GM13977 (cell line): ENCODE data around the gene DSP.

Experiments
- DNase-seq: peaks from one replicate; pipeline ENCODE4 v3.0.0; 2012; ENCODE audit warnings: low spot score
- in situ Hi-C: fragments of 300-500 bp; cut with MboI; formaldehyde crosslinking; loops from one replicate; pipeline ENCODE4 v1.12.0; 2022; ENCODE audit warnings: low sequenced_read_pairs, low pct_unique_long_range_greater_than_20kb, mixed read lengths, inconsistent platforms; ENCODE audit not compliant: unreplicated experiment
- TF ChIP-seq, protein P1 (sequence below): IDR thresholded peaks from 2 replicates; pipeline ENCODE4 v1.5.1; 2012; ENCODE audit warnings: mild to moderate bottlenecking, control low read depth; ENCODE audit not compliant: insufficient read depth; ENCODE audit errors: extremely low read depth, missing control alignments

Gene DSP

GRCh38 chr6:7504041-7504440 lies 37.4 kb upstream of the DSP start:
- no peak for DNase-seq
- TF ChIP-seq, protein P1, sequence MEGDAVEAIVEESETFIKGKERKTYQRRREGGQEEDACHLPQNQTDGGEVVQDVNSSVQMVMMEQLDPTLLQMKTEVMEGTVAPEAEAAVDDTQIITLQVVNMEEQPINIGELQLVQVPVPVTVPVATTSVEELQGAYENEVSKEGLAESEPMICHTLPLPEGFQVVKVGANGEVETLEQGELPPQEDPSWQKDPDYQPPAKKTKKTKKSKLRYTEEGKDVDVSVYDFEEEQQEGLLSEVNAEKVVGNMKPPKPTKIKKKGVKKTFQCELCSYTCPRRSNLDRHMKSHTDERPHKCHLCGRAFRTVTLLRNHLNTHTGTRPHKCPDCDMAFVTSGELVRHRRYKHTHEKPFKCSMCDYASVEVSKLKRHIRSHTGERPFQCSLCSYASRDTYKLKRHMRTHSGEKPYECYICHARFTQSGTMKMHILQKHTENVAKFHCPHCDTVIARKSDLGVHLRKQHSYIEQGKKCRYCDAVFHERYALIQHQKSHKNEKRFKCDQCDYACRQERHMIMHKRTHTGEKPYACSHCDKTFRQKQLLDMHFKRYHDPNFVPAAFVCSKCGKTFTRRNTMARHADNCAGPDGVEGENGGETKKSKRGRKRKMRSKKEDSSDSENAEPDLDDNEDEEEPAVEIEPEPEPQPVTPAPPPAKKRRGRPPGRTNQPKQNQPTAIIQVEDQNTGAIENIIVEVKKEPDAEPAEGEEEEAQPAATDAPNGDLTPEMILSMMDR = no peak
- in situ Hi-C loops = no loop called here

GRCh38 chr6:7505189-7505699 lies 36.2 kb upstream of the DSP start:
- no peak for DNase-seq
- in situ Hi-C loops = no loop called here
- TF ChIP-seq, protein P1 = no peak

GRCh38 chr6:7507600-7507999 lies 33.9 kb upstream of the DSP start:
- TF ChIP-seq, protein P1 = no peak
- in situ Hi-C loops = no loop called here
- DNase-seq = no peak

DNA sequence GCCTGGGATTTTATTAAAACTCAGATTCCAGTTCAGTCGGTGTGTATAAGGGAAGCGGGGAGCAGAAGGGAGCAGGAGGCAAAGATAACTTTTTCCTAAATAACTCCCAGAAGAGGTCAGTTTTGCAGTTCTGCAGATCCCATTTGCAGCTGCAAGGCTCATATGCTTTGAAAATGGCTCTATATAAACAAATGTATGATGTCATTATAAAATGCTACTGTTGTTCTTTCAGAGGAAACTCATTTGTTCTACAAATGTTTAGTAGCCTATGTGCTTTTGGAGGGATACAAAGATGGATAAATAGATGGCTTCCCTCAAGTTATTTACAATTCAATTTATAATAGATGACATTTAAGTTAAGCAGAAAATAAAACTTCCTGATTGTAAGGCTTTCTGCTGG lies 29.2 kb upstream of the DSP start:
- no peak for DNase-seq
- in situ Hi-C loops = no loop called here
- TF ChIP-seq, protein P1 = no peak

- in situ Hi-C loops = no loop called here
- TF ChIP-seq, protein P1 = no peak
- no peak for DNase-seq
These were observed 27.9 kb upstream of the DSP start for GRCh38 chr6:7513529-7513928.

GRCh38 chr6:7515363-7515762 lies 26.1 kb upstream of the DSP start:
- in situ Hi-C loops = no loop called here
- TF ChIP-seq, protein P1 = no peak
- no peak for DNase-seq

GRCh38 chr6:7518877-7519276 lies 22.6 kb upstream of the DSP start:
- TF ChIP-seq, protein P1 = no peak
- in situ Hi-C loops = no loop called here
- no peak for DNase-seq
